Measurements from ENCODE around the gene ZNF208.
"Not testable (repeated sequence)": the region's sequence is repeated elsewhere in the genome, so short reads cannot be mapped to it uniquely, and the experiment has no call there.

The ZNF208 gene

DNA sequence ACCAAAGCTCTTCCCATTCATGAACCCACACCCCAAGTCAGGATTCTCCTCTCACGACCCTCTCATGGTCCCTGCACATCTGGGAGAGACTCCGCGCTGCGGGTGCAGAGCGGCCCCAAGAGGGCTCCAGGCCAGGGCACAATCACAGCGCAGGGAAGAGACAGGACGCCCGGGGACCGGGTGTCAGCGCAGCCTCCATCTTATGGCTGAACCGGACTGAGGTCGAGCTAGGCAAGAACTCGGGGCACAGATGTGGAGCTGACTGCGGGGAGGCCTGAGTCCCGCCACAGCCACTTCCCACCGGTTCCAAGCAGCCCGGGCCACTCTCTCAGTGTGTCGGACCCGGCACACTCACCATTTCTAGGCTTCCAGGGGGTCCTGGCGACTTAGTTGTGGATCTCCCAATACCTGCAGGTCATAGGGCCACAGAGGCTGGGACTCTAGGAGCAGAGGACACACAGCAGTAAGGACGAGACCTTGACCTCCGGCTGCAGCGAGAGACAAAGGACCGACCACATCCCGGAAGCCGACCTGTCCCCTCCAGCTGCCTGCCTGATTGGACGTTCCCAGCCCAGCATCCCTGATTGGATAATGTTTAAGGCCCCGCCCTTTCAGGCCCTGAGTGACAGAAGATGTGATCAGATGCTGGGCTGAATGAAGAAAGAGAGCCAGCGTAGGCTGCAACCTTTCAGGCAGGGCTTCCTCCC, at the start of gene ZNF208:
TSS of gene ZNF208 (minus strand) at position 507 of the 707 bp plus-strand sequence. CDS start at position 358, 149 bp downstream.
- not testable (repeated sequence) for DNase-seq (ENCODE audit: low read depth)

DNA sequence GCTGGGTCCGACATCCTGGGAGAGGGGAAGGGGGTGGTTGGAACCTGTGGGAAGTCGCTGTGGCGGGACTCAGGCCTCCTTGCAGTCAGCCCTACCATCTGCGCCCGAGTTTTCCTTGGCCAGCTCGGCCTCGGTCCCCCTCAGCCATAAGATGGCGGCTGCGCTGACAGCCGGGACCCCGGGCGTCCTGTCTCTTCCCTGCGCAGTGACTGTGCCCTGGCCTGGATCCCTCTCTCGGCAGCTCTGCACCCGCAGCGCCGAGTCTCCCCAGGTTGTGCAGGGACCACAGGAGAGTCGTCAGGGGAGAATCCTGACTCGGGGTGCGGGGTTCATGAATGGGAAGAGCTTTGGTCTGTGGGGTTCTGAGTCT, 41.9 kb upstream of the ZNF208 start:
- DNase-seq (ENCODE audit: low read depth) = no peak

DNA sequence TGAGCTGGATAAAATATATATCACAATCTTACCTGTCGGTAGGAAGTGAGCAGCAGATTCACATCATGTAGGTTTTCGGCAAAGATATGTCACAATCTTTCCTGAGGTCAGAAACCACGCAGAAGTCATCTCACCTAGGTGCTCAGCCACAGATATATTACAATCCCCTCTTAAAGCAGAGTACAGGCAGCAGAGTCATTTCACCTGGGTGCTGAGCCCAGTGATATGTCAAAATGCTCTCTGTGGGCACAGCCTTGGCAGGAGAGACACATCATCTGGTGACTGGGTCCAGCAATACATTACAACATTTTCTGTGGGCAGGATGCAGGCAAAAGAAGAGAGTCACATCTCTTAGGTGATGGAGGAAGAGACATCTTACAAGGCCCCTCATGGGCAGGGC, 30.4 kb upstream of the ZNF208 start:
- not testable (repeated sequence) for DNase-seq (ENCODE audit: low read depth)

DNA sequence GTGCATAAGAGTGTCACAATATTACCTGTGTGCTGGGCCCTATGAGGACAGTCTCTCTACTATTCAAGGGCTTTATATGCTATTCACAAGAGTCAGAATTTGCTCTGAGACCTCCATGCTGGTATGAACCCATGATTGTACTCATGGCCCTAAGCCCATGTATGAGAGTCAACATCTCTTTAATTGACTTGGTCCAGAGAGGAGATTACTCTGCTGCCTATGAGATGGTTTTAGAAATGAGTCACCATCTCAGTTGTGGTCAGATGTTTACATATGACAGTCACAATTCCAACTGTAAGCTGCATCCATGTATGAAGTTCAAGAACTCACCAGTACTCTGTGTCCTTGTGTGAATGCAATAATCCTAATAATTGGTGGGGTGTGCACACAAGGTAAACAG, 19.9 kb upstream of the ZNF208 start:
- DNase-seq (ENCODE audit: low read depth) = no peak

DNA sequence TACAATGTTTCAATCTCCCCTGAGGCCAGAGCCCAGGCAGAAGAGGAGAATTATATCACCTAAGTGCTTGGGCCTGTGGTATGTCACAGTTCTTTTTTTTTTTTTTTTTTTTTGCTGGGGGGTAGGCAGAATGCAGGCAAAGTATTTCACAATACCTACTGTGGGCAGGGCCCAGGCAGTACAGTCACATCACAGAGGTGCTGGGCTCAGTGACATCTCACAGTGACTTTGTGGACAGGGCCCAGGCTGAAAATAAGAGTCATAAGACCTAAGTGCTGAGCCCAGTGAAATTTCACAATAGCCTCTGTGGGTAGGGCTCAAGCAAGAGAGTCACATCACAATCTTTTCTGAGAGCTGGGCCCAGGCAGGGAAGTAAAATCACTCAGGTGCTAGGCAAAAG, 15.9 kb upstream of the ZNF208 start:
- no peak for DNase-seq (ENCODE audit: low read depth)

DNA sequence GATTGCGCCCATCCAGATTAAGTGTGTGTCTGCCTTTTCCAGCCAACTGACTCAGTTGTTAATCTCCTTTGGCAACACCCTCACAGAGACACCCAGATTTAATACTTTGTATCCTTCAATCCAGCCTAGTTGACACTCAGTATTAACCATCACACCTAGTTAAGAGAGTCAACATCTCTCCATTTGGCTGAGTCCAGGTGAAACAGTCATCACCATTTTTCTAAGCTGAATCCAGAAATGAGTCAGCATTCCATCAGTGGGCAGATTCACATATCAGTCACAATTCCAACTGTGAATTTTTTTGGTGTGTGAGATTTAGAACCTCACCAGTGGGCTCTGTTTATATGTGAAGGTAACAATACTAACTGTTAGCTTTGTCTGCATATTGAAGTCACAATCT, 14.8 kb upstream of the ZNF208 start:
- not testable (repeated sequence) for DNase-seq (ENCODE audit: low read depth)

DNA sequence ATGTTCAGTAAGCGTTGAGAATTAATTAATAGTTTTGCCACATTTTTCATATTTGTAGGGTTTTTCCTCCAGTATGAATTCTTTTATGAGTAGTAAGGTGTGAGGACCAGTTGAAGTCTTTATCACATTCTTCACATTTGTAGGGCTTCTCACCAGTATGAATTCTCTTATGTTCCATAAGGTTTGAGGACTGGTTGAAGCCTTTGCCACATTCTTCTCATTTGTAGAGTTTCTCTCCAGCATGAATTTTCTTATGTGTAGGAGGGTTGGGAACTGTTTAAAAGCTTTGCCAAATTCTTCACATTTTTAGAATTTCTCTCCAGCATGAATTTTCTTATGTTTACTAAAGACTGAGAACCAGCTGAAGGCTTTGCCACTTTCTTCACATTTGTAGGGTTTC, 40.3 kb downstream of the ZNF208 start:
- no peak for DNase-seq (ENCODE audit: low read depth)

DNA sequence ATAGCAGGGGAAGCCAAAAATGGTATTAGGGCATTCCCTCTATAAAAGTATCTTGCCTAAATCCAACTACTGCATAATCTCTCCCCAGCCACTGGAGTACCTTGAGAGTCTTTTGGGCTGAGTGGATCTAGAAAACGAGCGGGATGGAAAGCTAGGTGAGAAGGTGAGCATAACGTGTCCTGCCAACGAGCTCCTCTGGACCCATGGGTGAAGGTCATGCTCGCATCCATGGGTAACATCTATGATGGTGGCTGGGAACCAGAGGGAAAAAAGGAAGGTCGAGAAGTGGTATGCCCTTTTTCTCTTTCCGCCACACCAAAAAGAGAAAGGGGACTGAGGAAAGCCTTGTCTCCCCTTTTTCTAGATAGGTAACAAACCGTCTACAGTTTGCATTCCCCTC, 63.0 kb downstream of the ZNF208 start:
- DNase-seq (ENCODE audit: low read depth) = no peak

DNA sequence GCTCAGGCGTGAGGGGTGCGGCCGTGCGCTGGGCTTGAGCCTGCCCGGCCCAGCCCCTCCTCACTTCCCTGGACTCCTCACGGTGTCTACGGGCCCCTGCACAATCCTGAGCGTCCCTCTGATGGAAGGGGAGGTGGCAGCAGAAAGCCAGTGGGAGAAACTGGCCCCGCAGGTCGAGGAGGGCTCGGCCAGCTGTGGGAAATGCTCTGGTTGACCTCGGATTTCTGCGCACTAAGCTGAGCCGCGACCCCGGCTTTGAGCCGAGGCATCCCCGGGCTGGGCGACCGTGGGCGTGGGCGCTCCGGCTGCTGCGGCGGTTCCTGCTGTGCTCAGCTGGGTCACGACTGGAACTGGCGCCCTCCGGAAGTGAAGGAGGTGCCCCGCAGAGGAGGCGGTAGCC, 70.1 kb downstream of the ZNF208 start:
- no peak for DNase-seq (ENCODE audit: low read depth)

DNA sequence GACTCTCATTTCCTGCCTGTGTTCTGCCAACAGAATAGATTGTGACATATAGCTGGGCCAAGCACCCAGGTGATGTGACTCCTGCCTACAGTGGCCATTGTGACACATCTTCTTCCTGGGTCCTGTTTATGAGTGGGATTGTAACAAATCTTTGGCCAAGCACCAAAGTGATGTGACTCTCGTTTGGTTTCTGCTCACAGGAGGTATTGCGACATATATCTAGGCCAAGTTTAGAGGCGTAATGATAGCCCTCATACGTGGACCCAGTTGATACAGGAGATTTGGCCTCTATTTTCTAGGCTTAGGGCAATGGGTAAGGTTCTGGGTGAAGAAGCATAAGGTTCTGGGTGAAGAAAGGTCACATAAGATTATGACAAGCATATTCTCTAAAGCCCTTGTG, 76.2 kb downstream of the ZNF208 start:
- DNase-seq (ENCODE audit: low read depth) = no peak

DNA sequence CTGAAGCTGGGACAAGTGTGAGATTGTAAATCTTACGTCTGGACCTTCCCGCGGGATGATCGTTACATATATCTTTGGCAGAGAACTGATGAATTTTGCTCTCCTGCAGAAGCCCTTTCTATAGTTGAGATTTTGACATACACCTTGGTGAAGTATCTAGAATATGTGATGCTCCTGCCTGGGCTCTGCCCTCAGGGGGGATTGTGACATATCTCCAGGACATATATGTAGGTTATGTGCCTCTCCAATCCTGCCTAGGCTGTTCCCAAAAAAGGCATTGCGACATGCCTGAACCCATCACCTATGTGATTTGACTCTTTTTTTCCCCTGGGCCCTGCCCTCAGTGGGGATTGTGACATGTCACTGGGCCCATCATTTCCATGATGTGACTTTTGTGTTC, 76.6 kb downstream of the ZNF208 start:
- DNase-seq (ENCODE audit: low read depth) = no peak

DNA sequence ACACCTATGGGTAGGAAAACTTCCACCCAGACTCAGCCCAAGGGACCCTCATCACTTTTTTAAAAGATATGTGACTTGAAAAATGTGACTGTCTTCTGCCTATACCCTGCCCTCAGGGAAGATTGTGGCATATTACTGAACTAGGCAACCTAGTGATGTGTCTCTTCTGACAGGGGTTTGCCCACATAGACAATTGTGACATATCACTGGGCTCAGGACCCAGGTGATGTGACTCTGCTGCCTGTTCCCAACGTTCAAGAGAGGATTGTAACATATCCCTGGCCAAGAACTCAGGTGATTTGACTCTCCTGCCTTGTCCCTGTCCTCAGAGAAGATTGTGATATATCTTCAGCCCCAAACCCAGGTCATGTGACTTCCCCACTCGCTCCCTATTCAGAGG, 88.5 kb downstream of the ZNF208 start:
- DNase-seq (ENCODE audit: low read depth) = no peak

DNA sequence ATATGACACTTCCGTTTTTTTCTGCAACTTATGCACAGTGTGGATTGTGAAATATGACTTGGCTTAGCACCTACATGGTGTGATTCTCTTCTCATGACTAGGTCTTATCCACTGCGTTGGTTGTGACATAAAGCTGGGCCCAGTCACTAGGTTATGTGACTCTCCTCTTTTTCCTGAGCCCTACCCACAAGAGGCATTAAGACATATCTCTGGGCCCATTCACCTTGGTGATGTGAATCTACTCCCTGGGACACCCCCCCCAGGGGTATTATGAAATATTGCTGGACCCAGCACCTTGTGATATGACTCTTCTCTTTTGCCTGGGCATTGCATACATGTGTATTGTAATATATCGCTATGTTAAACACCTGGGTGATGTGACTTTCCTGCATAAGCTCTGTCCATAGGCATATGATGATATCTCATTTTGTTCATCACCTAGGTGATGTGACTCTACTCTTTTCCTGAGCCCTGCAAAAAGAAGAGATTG, 89.0 kb downstream of the ZNF208 start:
- no peak for DNase-seq (ENCODE audit: low read depth)

DNA sequence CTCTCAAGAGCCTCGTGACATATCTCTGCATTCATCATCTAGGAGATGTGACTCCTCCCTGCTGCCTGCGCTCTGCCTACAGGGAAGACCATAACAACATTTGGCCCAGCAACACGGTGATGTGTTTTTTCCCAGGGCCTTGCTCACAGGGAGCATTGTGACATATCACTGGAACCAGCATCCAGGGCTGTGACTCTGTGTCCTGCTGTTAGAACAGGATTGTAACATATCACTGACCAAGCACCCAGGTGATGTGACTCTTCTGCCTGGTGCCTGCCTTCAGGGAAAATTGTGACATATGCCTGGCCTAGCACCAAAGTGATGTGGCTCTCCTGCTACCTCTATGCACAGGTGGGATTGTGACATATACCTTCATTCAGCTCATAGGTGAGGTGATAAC, 95.3 kb downstream of the ZNF208 start:
- no peak for DNase-seq (ENCODE audit: low read depth)

DNA sequence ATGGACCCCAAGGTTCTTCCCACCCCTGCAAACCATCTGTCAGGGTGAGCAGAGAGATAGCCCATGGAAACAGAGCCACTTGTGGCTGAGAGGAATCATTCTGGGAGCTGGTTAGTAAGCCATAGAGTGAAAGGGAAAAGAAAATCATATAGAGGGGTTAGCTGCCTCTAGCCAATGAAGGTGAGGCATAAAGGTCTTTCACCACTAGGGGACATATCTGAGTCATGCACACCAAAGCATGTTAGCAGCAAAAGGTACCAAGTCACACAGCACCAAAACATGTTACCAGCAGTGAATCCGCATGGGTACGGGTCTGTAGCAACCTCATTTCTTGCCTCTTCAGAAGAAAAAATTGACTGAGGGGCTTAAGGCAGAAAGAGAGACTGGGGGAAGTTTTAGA, 98.1 kb downstream of the ZNF208 start:
- DNase-seq (ENCODE audit: low read depth) = no peak

DNA sequence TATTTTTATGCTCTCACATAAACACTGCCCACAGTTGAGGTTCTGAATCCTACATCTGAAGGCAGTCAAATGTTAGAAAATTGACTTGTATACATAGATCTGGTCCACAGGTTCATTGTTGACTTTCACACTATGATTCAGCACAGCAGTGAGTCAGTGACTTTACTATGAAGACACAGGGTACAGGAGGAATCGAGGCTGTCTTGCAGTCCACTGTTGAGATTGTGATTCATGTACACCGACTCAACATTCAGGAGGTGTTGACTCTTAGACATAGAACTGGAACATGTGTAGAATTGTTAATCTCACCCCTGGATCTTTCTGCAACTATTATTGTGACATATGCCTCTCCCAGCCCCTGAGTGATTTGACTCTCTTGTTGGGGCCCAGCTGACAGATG, 100.4 kb downstream of the ZNF208 start:
- no peak for DNase-seq (ENCODE audit: low read depth)

DNA sequence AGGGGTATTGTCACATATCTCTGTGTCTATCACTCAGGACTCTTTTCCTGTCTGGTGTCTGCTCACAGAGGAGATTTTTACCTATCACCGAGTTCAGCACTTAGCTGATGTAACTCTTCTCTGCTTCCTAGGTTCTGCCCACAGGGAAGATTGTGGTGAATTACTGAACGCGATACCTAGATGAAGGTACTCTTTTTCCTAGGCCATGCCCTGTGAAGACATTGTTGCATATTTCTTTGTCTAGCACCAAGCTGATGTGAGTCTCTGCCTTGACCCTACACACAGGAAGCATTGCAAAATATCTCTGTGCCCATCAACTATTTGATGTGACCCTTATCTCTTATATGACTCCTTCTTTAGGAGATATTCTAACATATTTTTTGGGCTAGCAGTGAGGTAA, 102.7 kb downstream of the ZNF208 start:
- no peak for DNase-seq (ENCODE audit: low read depth)

DNA sequence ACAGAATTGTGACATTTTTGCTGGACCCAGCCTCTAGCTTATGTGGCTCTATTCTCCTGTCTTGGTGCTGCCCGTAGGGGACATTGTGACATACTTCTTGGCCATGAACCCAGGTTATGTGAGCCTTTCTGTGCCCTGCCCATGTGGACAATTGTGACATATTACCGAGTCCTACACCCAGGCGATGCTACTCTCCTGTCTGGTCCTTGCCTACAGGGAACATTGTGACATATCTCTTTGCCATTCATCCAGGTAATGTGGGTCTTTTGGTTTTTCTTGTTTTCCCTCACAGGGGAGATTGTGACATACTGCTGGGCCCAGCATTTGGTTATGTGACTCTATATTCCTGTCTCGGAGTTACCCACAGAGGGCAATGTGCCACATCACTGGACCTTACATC, 103.2 kb downstream of the ZNF208 start:
- no peak for DNase-seq (ENCODE audit: low read depth)

DNA sequence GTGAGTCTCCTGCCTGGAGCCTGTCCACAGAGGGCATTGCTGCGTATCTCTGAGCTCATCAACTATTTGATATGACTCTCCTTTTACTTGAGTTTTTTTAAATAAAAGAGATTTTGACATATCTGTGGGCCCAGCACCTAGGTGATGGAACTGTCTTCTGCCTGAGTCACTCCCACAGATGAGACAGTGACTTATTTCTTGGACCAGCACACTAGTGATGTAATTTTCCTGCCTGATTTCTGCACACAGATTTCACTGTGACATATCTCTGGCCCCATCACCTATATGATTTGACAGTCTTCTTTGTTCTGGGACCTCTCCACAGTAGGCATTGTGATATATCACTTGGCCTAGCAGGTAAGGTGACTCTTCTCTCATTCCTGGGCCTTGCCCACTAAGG, 108.2 kb downstream of the ZNF208 start:
- DNase-seq (ENCODE audit: low read depth) = no peak

DNA sequence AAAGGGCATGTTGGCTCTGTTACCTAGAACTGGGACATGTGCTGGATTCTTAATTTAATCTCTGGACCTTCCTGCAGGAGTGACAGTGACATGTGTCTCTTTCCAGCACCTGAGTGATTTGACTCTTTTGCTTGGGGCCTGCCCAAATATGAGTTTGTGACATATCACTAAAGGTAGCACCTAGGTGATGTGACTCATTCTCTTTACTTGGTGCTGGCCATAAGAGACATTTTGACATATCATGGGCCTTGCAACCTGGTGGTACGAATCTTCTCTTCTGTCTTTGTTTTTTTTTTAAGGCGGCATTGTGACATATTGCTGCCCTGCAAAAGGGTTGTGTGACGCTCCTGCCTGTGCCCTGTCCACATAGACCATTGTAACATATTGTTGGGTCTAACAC, 108.9 kb downstream of the ZNF208 start:
- no peak for DNase-seq (ENCODE audit: low read depth)

DNA sequence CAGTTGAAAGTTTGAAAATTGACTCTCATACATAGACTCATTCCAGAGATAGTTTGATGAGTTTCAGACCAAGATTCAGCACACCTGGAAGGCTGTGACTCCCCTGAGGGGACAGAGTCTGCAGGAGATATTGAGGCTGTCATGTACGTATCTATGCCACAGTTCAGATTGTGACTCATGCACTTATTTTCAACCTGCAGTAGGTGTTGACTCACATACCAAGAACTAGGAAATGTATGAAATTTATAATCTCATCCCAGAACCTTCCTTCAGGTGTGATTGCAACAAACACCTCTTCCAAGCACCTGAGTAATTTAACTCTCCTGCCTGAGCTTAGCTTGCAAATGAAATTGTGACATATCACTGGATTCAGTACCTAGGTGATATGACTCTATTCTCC, 110.3 kb downstream of the ZNF208 start:
- DNase-seq (ENCODE audit: low read depth) = no peak

DNA sequence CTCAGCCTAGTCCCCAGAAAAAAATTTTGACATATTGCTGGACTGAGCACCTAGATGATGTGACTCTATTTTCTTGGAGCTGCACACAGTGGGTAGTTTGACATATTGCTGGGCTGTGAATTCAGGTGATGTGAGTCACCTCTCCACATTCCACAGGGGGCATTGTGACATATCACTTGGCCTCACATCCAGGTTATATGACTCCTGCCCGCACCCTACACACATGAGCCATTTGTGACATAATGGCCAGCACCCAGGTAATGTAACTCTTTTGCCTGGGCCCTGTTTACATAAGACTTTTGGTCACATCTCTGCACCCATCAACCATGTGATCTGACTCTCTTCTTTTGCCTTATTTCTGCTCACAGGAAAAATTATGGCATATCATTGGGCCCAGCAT, 119.7 kb downstream of the ZNF208 start:
- no peak for DNase-seq (ENCODE audit: low read depth)

DNA sequence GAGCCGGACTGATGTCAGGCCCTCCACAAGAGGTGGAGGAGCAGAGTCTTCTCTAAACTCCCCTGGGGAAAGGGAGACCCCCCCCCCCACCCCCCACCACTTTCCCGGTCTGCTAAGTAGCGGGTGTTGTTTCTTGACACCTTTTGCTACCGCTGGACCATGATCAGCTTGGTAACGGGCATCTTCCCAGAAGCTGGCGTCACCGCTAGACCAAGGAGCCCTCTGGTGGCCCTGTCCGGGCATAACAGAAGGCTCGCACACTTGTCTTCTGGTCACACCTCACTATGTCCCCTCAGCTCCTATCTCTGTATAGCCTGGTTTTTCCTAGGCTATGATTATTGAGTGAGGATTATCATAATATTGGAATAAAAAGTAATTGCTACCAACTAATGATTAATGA, 120.7 kb downstream of the ZNF208 start:
- DNase-seq (ENCODE audit: low read depth) = not testable (repeated sequence)

DNA sequence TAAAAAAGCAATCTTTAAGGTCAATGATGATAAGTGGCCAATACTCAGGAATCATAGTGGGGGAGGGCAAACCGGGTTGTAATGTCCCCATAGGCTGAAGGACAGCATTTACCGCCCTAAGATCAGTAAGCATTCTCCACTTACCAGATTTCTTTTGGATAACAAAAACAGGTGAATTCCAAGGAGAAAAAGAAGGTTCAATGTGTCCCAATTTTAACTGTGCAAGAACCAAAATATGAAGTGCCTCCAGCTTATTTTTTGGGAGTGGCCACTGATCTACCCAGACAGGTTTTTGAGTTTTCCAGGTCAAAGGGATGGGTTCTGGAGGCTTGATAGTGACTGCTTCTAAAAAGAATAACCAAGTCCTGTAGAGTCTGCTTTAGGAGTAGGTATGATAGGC, 125.2 kb downstream of the ZNF208 start:
- DNase-seq (ENCODE audit: low read depth) = not testable (repeated sequence)

Measured in stimulated activated CD8-positive, alpha-beta memory T cell treated with anti-CD3 and anti-CD28 coated beads, Interleukin-15, amount 100 ng/mL, for 24 hours (primary cell).